ENCODE results near the gene ZGLP1. TPM values are rescaled to one million over a fixed set of nuclear protein-coding genes. Genes with fewer than 3 reads are reported as not detected.

The ZGLP1 gene
- total and polyA plus RNA-seq, 7 donors: 0.59 to 2.9 (median 0.85) TPM; not detected in 1

DNA sequence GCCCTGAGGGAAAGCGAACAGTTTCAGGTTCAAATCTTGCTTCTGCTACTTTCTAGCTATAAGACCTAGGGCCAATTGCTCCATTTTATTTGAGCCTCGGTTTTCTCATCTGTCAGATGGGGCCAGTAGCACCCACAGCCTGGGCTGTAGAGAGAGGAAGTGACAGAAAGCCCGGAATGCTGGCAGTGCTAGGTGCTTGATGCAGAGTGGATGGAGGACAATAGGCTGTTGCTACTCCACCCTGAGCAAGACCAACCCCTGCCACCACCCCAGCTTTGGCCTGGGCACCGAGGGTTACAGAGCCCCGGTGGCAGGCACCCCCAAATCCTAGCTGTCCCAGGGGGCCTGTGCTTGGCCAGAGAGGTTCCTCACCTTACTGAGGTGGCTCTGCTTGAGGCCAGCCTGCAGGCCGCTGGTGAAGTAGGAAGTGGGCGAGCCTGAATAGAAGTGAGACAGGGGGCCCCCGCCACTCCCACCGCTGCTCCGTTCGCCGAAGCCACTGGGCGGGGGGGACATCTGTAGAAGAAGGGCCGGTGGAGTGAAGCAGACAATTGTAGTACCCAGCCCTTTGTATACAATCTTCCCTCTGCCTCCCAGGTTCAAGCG lies 8.3 kb upstream of the ZGLP1 start:
- intact Hi-C loops (cut with DNase I): no loop called here
- 93 to 94% (median 93%) methylated on average over 13 to 15 of the region's 15 CpGs for WGBS, 3 donors
- no peaks in the 10 kb centered on the region for H3K27me3 ChIP-seq (ENCODE audit: insufficient read depth in 3 of 3, low read length in 2 of 3)
- H3K4me1 ChIP-seq: peaks cover 3% of the 10 kb centered on the region
- DNase-seq (no peak), ATAC-seq (no peak)
- H3K9me3 ChIP-seq: no peaks in the 10 kb centered on the region
- H3K4me3 ChIP-seq: no peak overlapping the region
- H3K36me3 ChIP-seq (ENCODE audit: insufficient read depth in 1 of 2, low read depth in 1 of 2): peaks cover under 1 to 70% of the 10 kb centered on the region in 2 donors
- no peak overlapping the region for H3K27ac ChIP-seq
- TF ChIP-seq, protein P1, sequence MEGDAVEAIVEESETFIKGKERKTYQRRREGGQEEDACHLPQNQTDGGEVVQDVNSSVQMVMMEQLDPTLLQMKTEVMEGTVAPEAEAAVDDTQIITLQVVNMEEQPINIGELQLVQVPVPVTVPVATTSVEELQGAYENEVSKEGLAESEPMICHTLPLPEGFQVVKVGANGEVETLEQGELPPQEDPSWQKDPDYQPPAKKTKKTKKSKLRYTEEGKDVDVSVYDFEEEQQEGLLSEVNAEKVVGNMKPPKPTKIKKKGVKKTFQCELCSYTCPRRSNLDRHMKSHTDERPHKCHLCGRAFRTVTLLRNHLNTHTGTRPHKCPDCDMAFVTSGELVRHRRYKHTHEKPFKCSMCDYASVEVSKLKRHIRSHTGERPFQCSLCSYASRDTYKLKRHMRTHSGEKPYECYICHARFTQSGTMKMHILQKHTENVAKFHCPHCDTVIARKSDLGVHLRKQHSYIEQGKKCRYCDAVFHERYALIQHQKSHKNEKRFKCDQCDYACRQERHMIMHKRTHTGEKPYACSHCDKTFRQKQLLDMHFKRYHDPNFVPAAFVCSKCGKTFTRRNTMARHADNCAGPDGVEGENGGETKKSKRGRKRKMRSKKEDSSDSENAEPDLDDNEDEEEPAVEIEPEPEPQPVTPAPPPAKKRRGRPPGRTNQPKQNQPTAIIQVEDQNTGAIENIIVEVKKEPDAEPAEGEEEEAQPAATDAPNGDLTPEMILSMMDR (IDR thresholded peaks at IDR 0.05): no peak

DNA sequence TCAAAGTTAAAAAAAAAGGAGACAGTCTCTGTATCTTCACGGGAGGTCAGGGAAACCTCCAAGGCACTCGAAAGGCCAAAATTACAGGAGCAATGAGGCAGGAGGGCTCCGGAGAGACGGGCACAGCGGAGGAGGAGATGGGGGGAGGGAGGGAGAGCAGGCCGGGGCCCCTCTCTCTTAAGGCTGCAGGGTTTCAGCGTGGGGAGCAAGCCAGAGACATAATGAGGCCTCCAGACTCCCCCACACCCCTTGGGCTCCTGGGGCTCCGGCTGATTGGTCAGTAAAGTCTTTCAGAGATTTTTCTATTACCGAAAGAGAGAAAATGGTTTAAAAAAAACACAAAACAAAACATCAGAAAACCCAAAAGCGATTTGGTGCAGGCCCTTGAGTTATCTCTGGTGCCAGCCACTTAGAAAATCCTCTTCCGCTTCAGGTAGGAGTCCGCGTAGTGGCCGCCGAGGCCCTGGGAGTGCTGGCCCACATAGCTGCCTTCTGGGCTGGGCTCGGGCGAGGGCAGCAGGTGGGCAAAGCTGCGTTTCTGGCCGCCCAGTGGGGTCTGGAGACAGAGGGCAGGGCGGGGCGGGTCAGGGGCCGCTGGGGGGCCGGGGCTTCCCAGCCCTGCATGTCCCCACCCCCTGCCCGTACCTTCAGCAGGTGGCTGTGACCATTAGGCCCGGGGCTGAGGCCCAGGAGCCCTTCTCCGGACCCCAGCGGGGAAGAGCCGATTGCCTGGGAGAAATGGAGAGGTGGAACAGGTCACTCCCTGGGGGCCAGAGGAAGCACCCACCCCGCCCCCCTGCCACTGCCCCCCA lies 7.6 kb upstream of the ZGLP1 start:
- DNase-seq: no peak
- peaks cover 0 to 66% of the 10 kb centered on the region in 2 donors for H3K36me3 ChIP-seq (ENCODE audit: insufficient read depth in 1 of 2, low read depth in 1 of 2)
- WGBS, 3 donors: 79 to 84% (median 81%) methylated on average over 28 to 29 of the region's 29 CpGs

DNA sequence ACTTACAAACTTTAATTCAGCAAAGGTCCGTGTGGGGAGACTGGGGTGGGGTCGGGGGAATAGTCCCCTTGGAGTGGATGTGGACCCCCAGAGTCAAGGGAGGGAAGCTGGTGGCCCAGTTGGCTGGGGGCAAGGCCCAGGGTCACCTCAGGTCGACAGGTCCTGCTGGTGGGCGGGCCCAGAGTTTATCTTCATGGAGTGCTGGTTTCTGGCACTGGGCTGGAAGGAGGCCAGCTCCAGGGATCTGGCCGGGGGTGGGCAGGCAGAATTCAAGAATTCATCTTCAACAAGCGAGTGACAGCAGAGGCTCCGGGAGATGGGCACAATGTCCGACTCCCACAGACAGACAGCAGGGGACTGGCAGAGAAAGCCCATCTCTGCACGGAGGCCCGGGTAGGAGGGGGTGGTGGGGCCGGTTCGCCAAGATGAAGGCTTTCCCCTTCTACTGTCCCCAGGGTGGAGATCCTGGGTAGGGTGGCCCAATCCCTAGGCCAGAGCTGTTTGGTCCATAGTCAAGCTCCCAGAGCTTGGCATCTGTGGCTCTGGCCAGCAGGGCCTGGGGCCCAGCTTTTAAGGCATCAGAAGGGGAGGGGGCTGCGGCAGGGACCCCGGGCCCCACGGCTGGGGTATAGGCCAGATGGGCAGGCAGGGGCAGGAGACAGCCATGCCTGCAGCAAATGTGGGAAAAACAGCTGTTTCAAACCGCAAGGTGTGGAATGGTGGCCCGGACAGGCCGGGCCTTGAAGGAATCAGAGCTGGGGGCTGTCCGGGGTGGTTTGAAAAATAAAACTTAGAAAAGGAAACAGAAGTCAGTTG lies 6.8 kb upstream of the ZGLP1 start:
- DNase-seq (no peak), ATAC-seq (peak in 1 of 4 donors; percentile 41)
- Histone ChIP-seq H3K4me3 (peak overlapping the region; percentile 98), H3K27ac (peak overlapping the region; percentile 76), H3K9me3 (no peaks in the 10 kb centered on the region), H3K36me3 (ENCODE audit: insufficient read depth in 1 of 2, low read depth in 1 of 2) (peaks cover 0 to 58% of the 10 kb centered on the region in 2 donors), H3K4me1 (peaks cover 3% of the 10 kb centered on the region), H3K27me3 (ENCODE audit: insufficient read depth in 3 of 3, low read length in 2 of 3) (no peaks in the 10 kb centered on the region)
- 51 to 70% (median 60%) methylated on average over 19 of the region's 19 CpGs for WGBS, 3 donors
- intact Hi-C loops (cut with DNase I): no loop called here
- TF ChIP-seq, protein P1 (IDR thresholded peaks at IDR 0.05): no peak

More for the DNA sequence above, 7.6 kb upstream of the ZGLP1 start:
- Histone ChIP-seq H3K27ac (no peak overlapping the region), H3K4me1 (peaks cover 3% of the 10 kb centered on the region), H3K27me3 (ENCODE audit: insufficient read depth in 3 of 3, low read length in 2 of 3) (no peaks in the 10 kb centered on the region), H3K9me3 (no peaks in the 10 kb centered on the region), H3K4me3 (no peak overlapping the region)
- intact Hi-C loops (cut with DNase I): no loop called here
- ATAC-seq: no peak
- TF ChIP-seq, protein P1 (IDR thresholded peaks at IDR 0.05): no peak

DNA sequence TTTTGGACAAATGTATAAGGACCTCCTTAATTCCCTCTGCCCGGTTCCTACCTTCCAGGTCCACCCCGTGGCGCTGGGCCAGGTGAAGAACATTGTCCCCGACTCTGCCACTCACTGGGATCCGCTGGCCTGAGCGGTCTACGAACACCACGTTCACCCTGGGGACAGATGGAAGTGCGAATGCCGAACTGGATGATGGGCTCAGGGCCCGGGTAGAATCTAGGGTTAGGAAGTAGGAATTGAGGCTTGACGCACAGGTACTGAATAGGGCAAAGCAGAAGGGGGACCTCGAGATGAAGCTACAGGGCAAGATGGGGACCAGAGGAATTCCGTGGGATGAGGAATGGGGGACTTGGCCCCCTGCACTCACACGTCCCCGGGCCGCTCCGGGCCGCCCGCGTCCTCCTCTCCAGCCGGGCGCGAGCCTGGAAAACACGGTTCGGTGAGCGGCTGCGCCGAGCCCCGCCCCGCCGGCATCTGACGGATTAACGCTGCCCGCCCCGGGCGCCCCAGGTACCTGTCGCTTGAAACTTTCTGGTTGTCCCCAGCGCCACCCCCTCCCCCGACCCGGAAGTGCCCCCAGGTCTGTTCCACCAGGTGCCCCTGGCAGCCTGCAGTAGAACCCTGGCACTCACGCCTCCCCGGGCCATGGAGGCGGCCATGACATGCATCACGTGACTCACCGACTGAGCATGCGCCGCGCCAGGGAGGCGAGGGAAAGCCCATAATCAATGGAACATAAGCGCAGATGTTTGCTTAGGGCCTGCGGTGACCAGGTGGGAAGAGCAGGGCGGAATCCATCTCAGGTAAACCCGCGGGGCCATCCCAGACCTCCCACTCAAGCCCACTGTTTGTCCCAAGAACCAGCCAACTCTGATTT lies 6.0 kb upstream of the ZGLP1 start, which contains the start of gene FDX2:
TSS of gene FDX2 (minus strand) at position 681 of the 880 bp plus-strand sequence. CDS start at position 662, 19 bp downstream.
- peak within 1 kb of the TSS; percentile 76 for H3K27ac ChIP-seq
- intact Hi-C loops (cut with DNase I): no loop called here
- WGBS, 3 donors: 1% methylated on average over 31 to 55 of the region's 55 CpGs
- H3K4me3 ChIP-seq: peak within 1 kb of the TSS; percentile 98
- DNase-seq (peak; percentile 91 to 95), ATAC-seq (peak; percentile 91 to 98 (median 95))
- H3K36me3 ChIP-seq (ENCODE audit: insufficient read depth in 1 of 2, low read depth in 1 of 2): peaks cover 0 to 53% of the 10 kb centered on the region in 2 donors
- H3K27me3 ChIP-seq (ENCODE audit: insufficient read depth in 3 of 3, low read length in 2 of 3): no peaks in the 10 kb centered on the region
- H3K4me1 ChIP-seq: peaks cover 3% of the 10 kb centered on the region
- TF ChIP-seq, protein P1 (IDR thresholded peaks at IDR 0.05): no peak
- no peaks in the 10 kb centered on the region for H3K9me3 ChIP-seq

All from psoas muscle (tissue), 8 donors.